ENCODE data around the gene BAIAP2.

GRCh38 chr17:81000334-81000630, 34.7 kb upstream of the BAIAP2 start:
- no peak for TF ChIP-seq EZH2phosphoT487 (conservative IDR thresholded peaks at IDR 0.05; ENCODE audit: low read length)
- TF ChIP-seq CTCF (IDR thresholded peaks at IDR 0.05; ENCODE audit: insufficient read depth, low read length, poor library complexity, severe bottlenecking): no peak

All from SU-DHL-6 (cell line).